Upper lobe of right lung (tissue), 1 donor: Measurements from ENCODE around the gene ZNF236. TPM values are rescaled to one million over a fixed set of nuclear protein-coding genes. Genes with fewer than 3 reads are reported as not detected.
A peak's percentile ranks its signal among the peaks of the same experiment; 100 is the strongest.

Source experiments
- ATAC-seq: fragments of 200-7000 bp; cut with Tn5 transposase; one replicate; pipeline ENCODE4 v1.9.1; 2020; ENCODE audit warnings: mild to moderate bottlenecking, moderate library complexity
- DNase-seq: peaks from one replicate; pipeline ENCODE4 v3.0.0-alpha.2; 2020
- H3K27ac ChIP-seq: fragments of 200-600 bp; one replicate; pipeline ENCODE4 v1.8.0; 2022
- H3K27me3 ChIP-seq: fragments of 200-600 bp; one replicate; pipeline ENCODE4 v1.8.0; 2022; ENCODE audit warnings: mild to moderate bottlenecking
- H3K36me3 ChIP-seq: fragments of 200-600 bp; one replicate; pipeline ENCODE4 v1.8.0; 2022
- H3K4me1 ChIP-seq: fragments of 200-600 bp; one replicate; pipeline ENCODE4 v1.8.0; 2022
- H3K4me3 ChIP-seq: fragments of 200-600 bp; one replicate; pipeline ENCODE4 v1.8.0; 2022; ENCODE audit warnings: mild to moderate bottlenecking
- H3K9me3 ChIP-seq: fragments of 200-600 bp; one replicate; pipeline ENCODE4 v1.8.0; 2022
- CTCF ChIP-seq: fragments of 200-600 bp; IDR thresholded peaks from one replicate; pipeline ENCODE4 v1.8.0; 2022; ENCODE audit warnings: antibody characterized with exemption
- intact Hi-C: fragments of 100-400 bp; cut with DNase I; formaldehyde crosslinking; loops from one replicate; pipeline ENCODE4 v1.11.0; 2022
- total RNA-seq: library from RNA; stranded (reverse); fragmentation: NEBNext Ultra II Directional; extraction: Animal tissue kit (Norgen Biotek cat#: 25700); gene quantifications from one replicate; pipeline ENCODE4 v1.2.1, GENCODE V29; 2021
- donor health status: DM: no; HTN: yes; CAD: no; lungs with severe emphysema.

The ZNF236 gene
- total RNA-seq, 1 donor from 2014 or later = 14.9 TPM

DNA sequence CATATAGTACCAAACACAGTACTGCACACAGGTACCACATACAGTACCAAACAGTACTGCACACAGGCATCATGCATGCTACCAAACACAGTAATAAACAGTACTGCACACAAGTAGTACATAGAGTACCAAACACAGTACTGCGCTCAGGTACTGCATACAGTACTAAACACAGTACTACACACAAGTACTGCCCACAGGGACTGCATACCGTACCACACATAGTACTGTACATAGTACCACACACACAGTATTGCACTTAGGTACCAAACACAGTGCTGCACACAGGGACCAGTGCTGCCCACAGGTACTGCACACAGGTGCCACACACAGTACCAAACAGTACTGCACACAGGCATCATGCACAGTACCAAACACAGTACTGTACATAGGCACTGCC lies 74.9 kb downstream of the ZNF236 start:
- no peaks in the 10 kb centered on the region for H3K27me3 ChIP-seq
- peaks cover 55% of the 10 kb centered on the region for H3K36me3 ChIP-seq
- no peak for DNase-seq
- intact Hi-C loops = no loop called here
- H3K9me3 ChIP-seq = no peaks in the 10 kb centered on the region
- H3K4me3 ChIP-seq = no peak overlapping the region
- no peaks in the 10 kb centered on the region for H3K4me1 ChIP-seq
- no peak overlapping the region for H3K27ac ChIP-seq
- ATAC-seq = peak; percentile 28
- no peak for TF ChIP-seq CTCF

GRCh38 chr18:76903386-76903785 lies 81.0 kb downstream of the ZNF236 start:
- Histone ChIP-seq H3K4me1 (no peaks in the 10 kb centered on the region), H3K4me3 (no peak overlapping the region), H3K27me3 (no peaks in the 10 kb centered on the region), H3K9me3 (no peaks in the 10 kb centered on the region), H3K27ac (no peak overlapping the region), H3K36me3 (peaks cover 41% of the 10 kb centered on the region)
- TF ChIP-seq CTCF = no peak
- DNase-seq (no peak), ATAC-seq (no peak)
- intact Hi-C loops = no loop called here

DNA sequence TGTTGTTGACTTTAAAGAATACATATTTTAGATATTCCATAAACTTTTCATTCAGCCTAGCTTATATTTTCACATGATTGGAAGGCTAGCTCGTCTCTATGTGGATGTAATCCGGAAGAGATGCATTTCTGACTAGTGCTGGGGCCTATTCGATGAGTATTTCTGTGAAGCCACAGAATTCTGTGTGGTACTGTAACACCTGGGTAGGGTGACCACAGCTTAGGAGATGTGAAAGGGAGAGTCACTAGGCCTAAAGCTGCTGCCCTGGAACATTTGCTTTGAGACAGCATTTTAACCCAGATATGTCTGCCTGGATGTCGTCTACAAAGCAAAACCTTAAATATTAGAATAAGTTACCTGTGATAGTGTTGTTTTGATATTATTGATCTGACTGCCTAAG lies 83.5 kb downstream of the ZNF236 start:
- Histone ChIP-seq H3K27ac (no peak overlapping the region), H3K36me3 (peaks cover 47% of the 10 kb centered on the region), H3K27me3 (no peaks in the 10 kb centered on the region), H3K4me1 (no peaks in the 10 kb centered on the region), H3K4me3 (no peak overlapping the region), H3K9me3 (no peaks in the 10 kb centered on the region)
- DNase-seq = no peak
- no peak for ATAC-seq
- intact Hi-C loops = no loop called here
- no peak for TF ChIP-seq CTCF

- no peak for DNase-seq
- no peak overlapping the region for H3K4me3 ChIP-seq
Measured at GRCh38 chr18:76908277-76908676, 85.9 kb downstream of the ZNF236 start.

DNA sequence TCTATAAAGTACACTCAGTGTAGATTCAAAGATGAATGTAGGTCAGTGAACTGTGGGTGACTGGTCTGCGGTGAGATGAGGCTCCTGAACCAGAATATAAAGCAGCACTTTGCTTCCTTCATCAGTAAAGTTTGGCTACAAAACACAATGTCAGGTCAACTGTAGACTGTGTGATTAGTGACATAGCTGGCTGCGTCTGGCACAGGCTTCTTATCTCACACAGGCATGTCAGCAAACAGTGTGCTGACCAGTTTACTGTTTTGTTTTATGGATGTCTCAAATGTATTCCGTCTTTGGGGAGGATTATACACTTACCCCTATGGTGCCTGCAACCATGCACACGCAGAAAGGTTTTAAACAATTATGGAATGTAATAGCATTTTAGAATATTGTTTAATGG lies 87.1 kb downstream of the ZNF236 start:
- no peaks in the 10 kb centered on the region for H3K27me3 ChIP-seq
- DNase-seq = no peak
- ATAC-seq = no peak
- no peak for TF ChIP-seq CTCF
- no peaks in the 10 kb centered on the region for H3K4me1 ChIP-seq
- no peak overlapping the region for H3K4me3 ChIP-seq
- intact Hi-C loops = no loop called here
- H3K9me3 ChIP-seq = no peaks in the 10 kb centered on the region
- H3K27ac ChIP-seq = no peak overlapping the region
- H3K36me3 ChIP-seq = peaks cover 82% of the 10 kb centered on the region

More at GRCh38 chr18:76908277-76908676, 85.9 kb downstream of the ZNF236 start:
- no peak for TF ChIP-seq CTCF
- H3K9me3 ChIP-seq = no peaks in the 10 kb centered on the region
- intact Hi-C loops = no loop called here
- ATAC-seq = no peak
- H3K27ac ChIP-seq = no peak overlapping the region
- H3K4me1 ChIP-seq = no peaks in the 10 kb centered on the region
- H3K36me3 ChIP-seq = peaks cover 71% of the 10 kb centered on the region
- no peaks in the 10 kb centered on the region for H3K27me3 ChIP-seq

- Histone ChIP-seq H3K9me3 (no peaks in the 10 kb centered on the region), H3K4me3 (no peak overlapping the region), H3K27me3 (no peaks in the 10 kb centered on the region), H3K36me3 (peaks cover 79% of the 10 kb centered on the region), H3K4me1 (no peaks in the 10 kb centered on the region), H3K27ac (no peak overlapping the region)
- DNase-seq (no peak), ATAC-seq (no peak)
- intact Hi-C loops = no loop called here
- no peak for TF ChIP-seq CTCF
Measured at GRCh38 chr18:76911440-76911839, 89.1 kb downstream of the ZNF236 start.
